HG03520 (cell line): ENCODE measurements around the gene WDR37.

Experiments
- ATAC-seq: cut with Tn5 transposase; IDR thresholded peaks from one replicate; pipeline ENCODE4 v1.9.1; 2021; ENCODE audit warnings: mild to moderate bottlenecking, moderate library complexity; ENCODE audit not compliant: unreplicated experiment

WDR37 gene

DNA sequence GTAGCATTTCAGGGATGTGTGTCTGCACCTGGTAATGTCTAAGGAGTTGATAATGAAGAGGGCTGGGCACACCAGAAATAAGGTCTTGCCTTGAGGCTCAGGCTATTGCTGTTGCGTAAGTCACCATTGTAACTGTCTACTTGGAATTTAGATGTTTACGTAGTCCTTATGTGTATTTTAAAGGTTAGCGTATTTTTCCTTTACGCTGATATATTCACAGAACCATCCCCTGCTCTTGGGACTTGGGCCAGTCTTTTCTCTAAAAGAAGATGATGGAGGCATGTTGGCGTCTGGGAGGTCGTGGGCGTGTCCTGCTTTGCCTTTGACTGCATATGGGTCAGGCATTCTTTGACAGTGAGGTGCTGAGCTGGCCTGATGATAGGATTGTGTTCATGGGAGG, 14.7 kb downstream of the WDR37 start:
- no peak for ATAC-seq

- no peak for ATAC-seq
Observed at GRCh38 chr10:1074052-1074747, 18.0 kb downstream of the WDR37 start.

- ATAC-seq = no peak
Observed at GRCh38 chr10:1074748-1075308, 18.6 kb downstream of the WDR37 start.

- ATAC-seq = no peak
Observed at GRCh38 chr10:1078668-1079067, 22.5 kb downstream of the WDR37 start.

DNA sequence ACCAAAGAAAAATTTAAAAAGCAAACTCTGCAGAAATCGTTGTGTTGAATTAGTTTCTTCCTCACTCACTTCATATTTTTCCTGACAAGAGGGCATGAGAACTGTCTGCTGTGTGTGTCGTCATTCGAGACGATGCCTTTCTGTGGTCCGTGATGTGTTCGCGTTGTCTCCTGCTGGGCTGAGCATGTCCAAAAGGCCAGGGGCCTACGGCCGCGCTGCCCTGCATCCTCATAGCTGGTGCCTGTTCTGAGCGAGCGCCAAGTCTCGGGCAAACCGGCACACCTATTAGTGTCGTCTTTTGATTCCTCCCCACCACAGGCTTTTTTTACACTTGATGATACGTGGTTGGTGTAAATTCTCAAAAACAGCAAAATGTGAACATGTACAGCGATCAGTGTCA, 27.4 kb downstream of the WDR37 start:
- ATAC-seq = no peak

GRCh38 chr10:1084011-1084950, 28.1 kb downstream of the WDR37 start:
- no peak for ATAC-seq

GRCh38 chr10:1085258-1085657, 29.1 kb downstream of the WDR37 start:
- ATAC-seq = no peak

DNA sequence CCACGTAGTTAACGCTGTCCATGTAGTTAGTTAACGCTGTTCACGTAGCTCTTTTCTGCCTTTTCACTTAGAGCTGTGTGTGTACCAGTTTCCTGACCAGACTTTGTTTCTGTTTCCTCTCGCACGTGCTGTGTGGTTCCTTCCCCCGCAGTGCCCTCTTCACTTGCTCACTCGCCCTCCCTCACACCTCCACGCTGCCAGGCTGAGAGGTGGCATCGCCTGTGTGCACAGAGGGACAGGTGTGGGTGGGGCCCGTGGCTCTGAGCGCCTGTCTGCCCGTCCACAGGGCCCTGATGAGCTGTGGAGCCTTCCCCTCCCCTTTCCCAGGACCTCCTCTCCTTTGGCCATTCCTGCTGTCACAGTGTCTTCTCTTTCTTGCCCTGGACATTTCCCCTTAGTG, 30.6 kb downstream of the WDR37 start:
- ATAC-seq = no peak

DNA sequence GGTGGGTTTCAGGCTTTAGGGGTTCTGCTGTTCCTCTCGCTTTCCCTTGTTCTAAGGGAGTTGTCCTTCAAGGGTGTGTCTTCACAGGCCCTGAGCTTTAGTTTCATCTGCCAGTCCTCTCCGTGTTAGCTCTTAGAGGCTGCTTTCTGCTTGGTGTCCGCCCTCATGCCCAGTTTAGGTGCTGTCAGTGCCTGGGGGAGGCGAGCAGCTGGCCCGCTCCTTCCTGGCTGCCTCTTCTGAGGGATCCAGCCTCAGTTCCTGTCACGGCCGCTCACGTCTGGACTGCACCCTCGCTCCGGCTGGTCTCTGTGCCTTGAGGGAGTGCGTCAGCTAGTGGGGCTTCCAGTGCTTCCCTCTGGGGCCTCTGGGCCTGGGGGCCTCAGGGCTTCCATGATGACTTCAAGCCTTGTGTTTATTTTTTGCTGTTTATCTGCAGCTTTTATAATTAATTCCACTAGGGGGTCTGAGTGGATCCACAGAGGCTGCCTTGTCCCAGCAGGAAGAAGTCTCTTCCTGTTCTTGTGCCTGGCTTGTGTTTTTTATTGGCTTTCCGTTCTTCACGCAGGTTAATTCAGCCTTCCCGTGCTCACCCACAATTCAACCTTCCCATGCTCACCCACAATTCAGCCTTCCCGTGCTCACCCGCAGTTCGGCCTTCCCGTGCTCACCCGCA, 33.0 kb downstream of the WDR37 start:
- ATAC-seq = no peak

GRCh38 chr10:1090696-1091095, 34.5 kb downstream of the WDR37 start:
- ATAC-seq = no peak

GRCh38 chr10:1093696-1094095, 37.5 kb downstream of the WDR37 start:
- no peak for ATAC-seq

DNA sequence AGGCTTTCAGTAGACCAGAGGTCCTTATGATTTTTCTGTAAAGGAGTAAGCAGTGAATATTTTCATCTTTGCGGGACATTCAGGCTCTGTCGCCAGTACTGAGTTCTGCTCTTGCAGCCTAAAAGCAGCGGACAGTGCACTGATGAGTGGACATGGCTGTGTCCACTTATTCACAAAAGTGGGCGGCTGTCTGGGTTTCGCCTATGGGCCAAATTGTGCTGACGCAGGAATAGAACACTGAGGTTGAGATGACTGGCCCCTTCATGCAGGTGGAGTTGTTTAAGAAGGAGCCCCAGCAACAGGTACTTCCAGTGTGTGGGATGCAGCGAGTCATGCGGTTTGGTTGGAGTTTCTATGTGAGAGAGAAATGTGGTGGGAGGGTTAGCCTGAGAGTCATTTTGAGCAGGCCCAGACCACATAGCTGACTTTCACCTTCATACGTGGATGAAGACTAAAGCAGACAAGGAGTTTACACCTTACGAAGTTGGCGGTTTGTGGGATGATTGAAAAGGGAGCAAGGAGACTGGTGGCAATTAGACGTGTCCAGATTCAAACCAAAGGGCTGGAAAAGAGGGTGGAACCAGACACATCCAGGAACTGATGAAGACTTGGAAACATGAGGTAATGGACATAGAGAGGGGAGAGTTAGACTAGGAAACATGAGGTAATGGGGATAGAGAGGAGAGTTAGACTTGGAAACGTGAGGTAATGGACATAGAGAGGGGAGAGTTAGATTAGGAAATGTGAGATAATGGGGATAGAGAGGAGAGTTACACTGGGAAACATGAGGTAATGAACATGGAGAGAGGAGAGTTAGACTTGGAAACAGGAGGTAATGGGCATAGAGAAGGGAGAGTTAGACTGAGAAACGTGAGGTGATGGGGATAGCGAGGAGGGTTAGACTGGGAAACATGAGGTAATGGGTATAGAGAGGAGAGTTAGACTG, 38.2 kb downstream of the WDR37 start:
- no peak for ATAC-seq

DNA sequence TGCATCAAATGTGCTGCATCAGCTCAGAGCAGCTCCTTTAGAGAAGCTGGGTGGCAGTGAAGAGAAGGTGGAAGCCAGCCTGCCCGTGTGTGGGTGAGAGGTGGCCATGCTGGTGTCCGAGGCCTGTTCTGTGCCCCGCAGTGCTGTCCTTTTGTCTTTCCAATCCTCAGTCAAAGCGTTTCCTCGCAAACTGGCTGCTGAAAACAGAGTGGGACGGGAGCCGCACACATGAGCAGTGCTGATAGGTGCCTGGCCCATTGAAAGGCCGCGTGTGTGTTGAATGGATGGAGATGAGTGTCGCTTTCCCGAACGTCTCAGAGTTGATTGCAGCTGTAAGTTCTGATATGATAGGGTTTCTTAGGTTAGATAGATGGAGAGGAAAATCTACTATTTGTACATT, 39.3 kb downstream of the WDR37 start:
- no peak for ATAC-seq

GRCh38 chr10:1096287-1096889, 40.2 kb downstream of the WDR37 start:
- ATAC-seq = no peak

- no peak for ATAC-seq
Observed at GRCh38 chr10:1097436-1097835, 41.3 kb downstream of the WDR37 start.

DNA sequence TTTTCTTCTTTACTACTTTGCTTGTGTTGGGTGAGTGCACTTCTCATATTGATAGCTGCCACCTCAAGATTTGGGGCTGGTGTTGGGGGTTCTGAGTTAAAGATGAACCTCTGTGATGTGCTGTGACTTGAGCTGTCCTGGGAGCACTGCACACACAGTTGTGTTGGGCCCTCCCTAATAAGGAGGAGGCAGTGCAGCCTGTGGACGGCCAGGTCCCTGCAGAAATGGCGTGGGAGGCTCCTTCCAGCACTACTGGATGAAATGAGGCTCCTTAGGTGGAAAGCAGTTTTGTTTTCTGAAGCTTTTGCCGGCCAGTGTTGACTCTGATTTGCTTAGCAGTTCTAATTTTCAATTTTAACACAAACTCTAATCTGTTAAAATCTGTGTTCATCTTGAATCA, 44.0 kb downstream of the WDR37 start:
- ATAC-seq = no peak

DNA sequence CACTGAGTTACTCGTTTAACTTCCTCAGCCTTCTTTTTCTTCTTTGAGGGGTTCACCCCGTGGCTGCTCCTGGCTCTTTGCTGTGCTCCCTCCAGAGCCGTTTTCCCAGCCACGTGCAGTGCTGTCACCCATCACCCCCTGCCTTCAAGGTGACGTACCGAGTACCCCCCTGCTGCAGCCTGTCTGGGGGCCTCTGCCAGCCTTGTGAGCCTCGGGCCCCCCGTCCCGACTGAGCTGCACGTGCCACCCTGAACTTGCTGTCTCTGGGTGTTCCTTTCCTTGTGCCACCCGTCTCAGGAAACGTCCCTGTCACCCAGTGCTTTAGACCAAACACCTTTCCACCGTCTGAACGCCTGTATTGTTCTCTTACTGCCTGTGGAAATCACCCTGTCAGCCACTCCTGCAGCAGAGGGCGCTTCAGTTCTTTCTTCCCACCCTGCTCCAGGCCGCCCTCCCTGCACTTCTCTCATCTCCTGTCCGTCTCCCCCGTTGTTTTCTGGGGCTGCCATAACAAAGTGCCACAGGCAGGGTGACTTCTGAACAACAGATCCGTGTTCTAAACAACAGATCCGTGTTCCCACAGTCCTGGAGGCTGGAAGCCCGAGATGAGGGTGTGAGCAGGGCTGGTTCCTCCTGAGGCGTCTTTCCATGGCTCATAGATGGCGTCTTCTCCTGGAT, 44.6 kb downstream of the WDR37 start:
- ATAC-seq = no peak

GRCh38 chr10:1101946-1102345, 45.8 kb downstream of the WDR37 start:
- no peak for ATAC-seq

DNA sequence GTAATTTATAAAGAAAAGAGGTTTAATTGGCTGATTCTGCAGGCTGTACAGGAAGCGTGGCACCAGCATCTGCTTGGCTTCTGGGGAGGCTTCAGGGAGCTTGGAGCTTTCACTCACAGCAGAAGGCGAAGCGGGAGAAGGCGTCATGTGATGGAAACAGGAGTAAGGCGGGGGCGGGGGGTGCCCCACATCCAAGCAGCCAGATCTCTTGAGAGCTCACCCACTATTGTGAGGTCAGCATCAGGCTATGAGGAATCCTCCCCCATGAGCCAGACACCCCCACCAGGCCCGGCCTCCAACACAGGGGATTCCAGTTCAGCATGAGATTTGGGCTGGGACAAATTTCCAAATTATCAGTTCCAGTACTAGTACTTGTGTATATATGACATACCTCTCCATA, 46.2 kb downstream of the WDR37 start:
- no peak for ATAC-seq
